SK-N-SH (cell line): ENCODE results near the gene HSPE1. TPM values are rescaled to one million over a fixed set of nuclear protein-coding genes. Genes with fewer than 3 reads are reported as not detected.
"Not testable (repeated sequence)": the region's sequence is repeated elsewhere in the genome, so short reads cannot be mapped to it uniquely, and the experiment has no call there.

Experiments
- CTCF ChIA-PET: fragments of 300-600, 350-600 bp; formaldehyde crosslinking; extraction: SDS; loops from one replicate; lab custom pipeline; 2021; lab: Yijun Ruan, JAX
- POLR2A ChIA-PET: fragments of 350-600 bp; sonication (Branson Sonifier 250); formaldehyde crosslinking; extraction: SDS; loops from one replicate; lab custom pipeline; 2020; ENCODE audit warnings: antibody characterized with exemption, inconsistent platforms; lab: Yijun Ruan, JAX
- DNase-seq: peaks from one replicate; pipeline ENCODE4 v3.0.0; 2012
- H2AFZ ChIP-seq: fragments of 200-600 bp; sonication (generic); 2 replicates; pipeline ENCODE4 v1.8.1; 2016; ENCODE audit warnings: antibody characterized with exemption, mild to moderate bottlenecking, low read depth
- H3F3A ChIP-seq: fragments of 200-600 bp; sonication (generic); replicated peaks from 2 replicates; pipeline ENCODE3; 2016; ENCODE audit warnings: antibody characterized with exemption, mild to moderate bottlenecking; ENCODE audit not compliant: insufficient read depth
- H3K27ac ChIP-seq, 2 experiments: fragments of 200-500 bp in 1 of 2; fragments of 200-600 bp in 1 of 2; sonication (Bioruptor generic) in 1 of 2; sonication (generic), shearing (Covaris generic) in 1 of 2; 2 replicates each; pipeline versions ENCODE4 v1.5.1 to v1.6.1; 2014 to 2016; ENCODE audit warnings: low read depth in 2 of 2, inconsistent platforms in 1 of 2, low read length in 1 of 2, mild to moderate bottlenecking in 1 of 2, mixed read lengths in 1 of 2
- H3K27me3 ChIP-seq: fragments of 200-600 bp; sonication (generic), shearing (Covaris generic); 2 replicates; pipeline ENCODE4 v1.6.1; 2016; ENCODE audit warnings: mixed run types; ENCODE audit not compliant: insufficient read depth
- H3K36me3 ChIP-seq, 2 experiments: fragments of 200-500 bp in 1 of 2; fragments of 200-600 bp in 1 of 2; sonication (Bioruptor generic) in 1 of 2; sonication (generic) in 1 of 2; replicated peaks in 1 of 2; 2 replicates each; pipeline versions ENCODE3 to v1.5.1; 2014 to 2016; ENCODE audit warnings: low read length in 1 of 2, mild to moderate bottlenecking in 1 of 2; ENCODE audit not compliant: insufficient read depth in 2 of 2, control insufficient read depth in 1 of 2
- H3K4me1 ChIP-seq, 2 experiments: fragments of 200-500 bp in 1 of 2; fragments of 200-600 bp in 1 of 2; sonication (Bioruptor generic) in 1 of 2; sonication (generic), shearing (Covaris generic) in 1 of 2; 2 replicates each; pipeline versions ENCODE4 v1.5.1 to v1.6.1; 2014 to 2016; ENCODE audit warnings: low read depth in 1 of 2, low read length in 1 of 2, mixed run types in 1 of 2; ENCODE audit not compliant: insufficient read depth in 2 of 2, control insufficient read depth in 1 of 2
- H3K4me2 ChIP-seq: fragments of 200-600 bp; sonication (generic), shearing (Covaris generic); 2 replicates; pipeline ENCODE4 v1.6.1; 2017; ENCODE audit warnings: mixed run types
- H3K4me3 ChIP-seq, 2 experiments: fragments of 200-500 bp in 1 of 2; fragments of 200-600 bp in 1 of 2; sonication (Bioruptor generic) in 1 of 2; sonication (generic), shearing (Covaris generic) in 1 of 2; 2 replicates each; pipeline versions ENCODE4 v1.5.1 to v1.8.1; 2014 to 2016; ENCODE audit warnings: low read depth in 2 of 2, inconsistent platforms in 1 of 2, low read length in 1 of 2, mild to moderate bottlenecking in 1 of 2, mixed read lengths in 1 of 2, moderate library complexity in 1 of 2
- H3K79me2 ChIP-seq: fragments of 200-600 bp; sonication (generic); 2 replicates; pipeline ENCODE4 v1.8.1; 2017; ENCODE audit warnings: mild to moderate bottlenecking; ENCODE audit not compliant: insufficient read depth
- H3K9ac ChIP-seq: fragments of 200-600 bp; sonication (generic); 2 replicates; pipeline ENCODE4 v1.6.1; 2017; ENCODE audit warnings: mixed run types
- H3K9me2 ChIP-seq: fragments of 200-600 bp; sonication (generic); 2 replicates; pipeline ENCODE4 v1.6.1; 2017; ENCODE audit warnings: mixed run types
- H3K9me3 ChIP-seq: fragments of 200-600 bp; sonication (generic); 2 replicates; pipeline ENCODE4 v1.6.1; 2017; ENCODE audit warnings: mixed run types, mild to moderate bottlenecking, moderate library complexity
- H4K20me1 ChIP-seq: fragments of 200-600 bp; sonication (generic); 2 replicates; pipeline ENCODE4 v1.6.1; 2017; ENCODE audit warnings: mild to moderate bottlenecking, mixed run types; ENCODE audit not compliant: insufficient read depth
- FOXM1 ChIP-seq: IDR thresholded peaks from 2 replicates; pipeline ENCODE4 v1.4.0; 2012; ENCODE audit warnings: low read depth, mild to moderate bottlenecking
- JUND ChIP-seq: IDR thresholded peaks from 2 replicates; pipeline ENCODE4 v1.4.0; 2012
- MXI1 ChIP-seq: IDR thresholded peaks from 2 replicates; pipeline ENCODE4 v1.6.1; 2012; ENCODE audit warnings: mild to moderate bottlenecking, low read depth, low read length, improper control_type of control experiment
- NFIC ChIP-seq: IDR thresholded peaks from 2 replicates; pipeline ENCODE4 v1.4.0; 2012; ENCODE audit warnings: borderline replicate concordance
- NRF1 ChIP-seq: IDR thresholded peaks from 2 replicates; pipeline ENCODE4 v1.6.1; 2012; ENCODE audit warnings: low read depth, mild to moderate bottlenecking, low read length
- RXRA ChIP-seq: IDR thresholded peaks from 2 replicates; pipeline ENCODE4 v1.4.0; 2012; ENCODE audit warnings: low read depth, mild to moderate bottlenecking, borderline replicate concordance
- SMC3 ChIP-seq: IDR thresholded peaks from 2 replicates; pipeline ENCODE4 v1.6.1; 2012; ENCODE audit warnings: low read depth, low read length, improper control_type of control experiment
- TAF1 ChIP-seq: IDR thresholded peaks from 2 replicates; pipeline ENCODE4 v1.6.1; 2012; ENCODE audit warnings: low read depth, mild to moderate bottlenecking, low read length, moderate library complexity, borderline replicate concordance
- TCF12 ChIP-seq: IDR thresholded peaks from 2 replicates; pipeline ENCODE4 v1.4.0; 2012
- USF2 ChIP-seq: fragments of 150-350 bp; IDR thresholded peaks from 2 replicates; pipeline ENCODE4 v1.6.1; 2017; ENCODE audit warnings: antibody characterized with exemption, low read length, low read depth, borderline replicate concordance
- WGBS: methylation state at CpG from one replicate; pipeline ENCODE4 v1.1.6; 2017; ENCODE audit warnings: low lambda C conversion rate; 5-methylcytosine and 5-hydroxymethylcytosine counted together
- polyA plus RNA-seq, 3 experiments: library from polyadenylated mRNA; depleted of rRNA; stranded (reverse); fragments of >200 nt; gene quantifications; 2 replicates each; pipeline ENCODE4 v1.2.3, GENCODE V29; 2012
- TF ChIP-seq, protein P1 (sequence below): IDR thresholded peaks from 2 replicates; pipeline ENCODE4 v1.4.0; 2012; ENCODE audit warnings: low read depth, borderline replicate concordance

Gene HSPE1
- polyA plus RNA-seq, 1 of the 3 experiments (the other 2 are of a cell fraction), result 130 TPM

GRCh38 chr2:197547163-197547900 lies 47.2 kb downstream of the HSPE1 start:
- H3K4me3 ChIP-seq, result no peak overlapping the region
- H3K79me2 ChIP-seq, result peaks cover 56% of the 10 kb centered on the region
- peaks cover 36 to 79% of the 10 kb centered on the region in 2 experiments for H3K36me3 ChIP-seq
- no peaks in the 10 kb centered on the region for H3K4me1 ChIP-seq
- DNase-seq, result no peak
- no peaks in the 10 kb centered on the region for H3K27me3 ChIP-seq
- CTCF ChIA-PET, result no interaction called here
- POLR2A ChIA-PET, result no interaction called here
- no peak overlapping the region for H3K27ac ChIP-seq
- H3F3A ChIP-seq, result peaks cover under 1% of the 10 kb centered on the region
- H3K9ac ChIP-seq, result no peak overlapping the region
- no peak overlapping the region for H2AFZ ChIP-seq
- no peak for TF ChIP-seq NRF1
- TF ChIP-seq USF2, result no peak
- TF ChIP-seq RXRA, result no peak
- H3K4me2 ChIP-seq, result no peak overlapping the region
- H3K9me2 ChIP-seq, result no peaks in the 10 kb centered on the region
- 91% methylated on average over 5 of the region's 5 CpGs for WGBS
- peaks cover 6% of the 10 kb centered on the region; the same call in 1 of the 2 replicates for H4K20me1 ChIP-seq
- no peaks in the 10 kb centered on the region for H3K9me3 ChIP-seq

DNA sequence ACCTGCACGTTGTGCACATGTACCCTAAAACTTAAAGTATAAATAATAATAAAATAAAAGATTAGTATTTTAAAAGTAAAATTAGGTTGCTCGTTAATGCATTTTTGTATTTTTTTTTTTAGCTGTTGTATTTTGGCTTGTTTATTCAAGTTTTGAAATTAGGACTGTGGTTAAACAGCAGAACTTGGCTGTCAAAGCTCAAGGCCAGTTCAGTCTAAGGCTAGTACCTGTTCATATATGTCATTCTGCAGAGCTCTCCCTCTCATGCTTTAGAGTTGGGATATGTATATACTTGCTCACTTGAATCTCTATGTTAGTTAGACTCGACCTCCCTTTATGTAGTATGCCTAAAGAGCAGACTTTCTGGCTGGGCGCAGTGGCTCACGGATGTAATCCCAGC lies 48.4 kb downstream of the HSPE1 start:
- H3K27me3 ChIP-seq, result no peaks in the 10 kb centered on the region
- WGBS, result 93% methylated on average over 5 of the region's 5 CpGs
- no peaks in the 10 kb centered on the region for H3K9me3 ChIP-seq
- ChIA-PET POLR2A (no interaction called here), CTCF (no interaction called here)
- H3K4me3 ChIP-seq, result no peak overlapping the region
- H4K20me1 ChIP-seq, result peaks cover 6% of the 10 kb centered on the region; the same call in 1 of the 2 replicates
- no peak overlapping the region for H3K27ac ChIP-seq
- no peak overlapping the region for H3K9ac ChIP-seq
- H3F3A ChIP-seq, result peaks cover 4% of the 10 kb centered on the region
- H3K36me3 ChIP-seq, result peaks cover 40 to 76% of the 10 kb centered on the region in 2 experiments
- no peak for TF ChIP-seq JUND
- no peak for TF ChIP-seq NFIC
- TF ChIP-seq SMC3, result no peak
- TF ChIP-seq FOXM1, result no peak
- TF ChIP-seq, protein P1, sequence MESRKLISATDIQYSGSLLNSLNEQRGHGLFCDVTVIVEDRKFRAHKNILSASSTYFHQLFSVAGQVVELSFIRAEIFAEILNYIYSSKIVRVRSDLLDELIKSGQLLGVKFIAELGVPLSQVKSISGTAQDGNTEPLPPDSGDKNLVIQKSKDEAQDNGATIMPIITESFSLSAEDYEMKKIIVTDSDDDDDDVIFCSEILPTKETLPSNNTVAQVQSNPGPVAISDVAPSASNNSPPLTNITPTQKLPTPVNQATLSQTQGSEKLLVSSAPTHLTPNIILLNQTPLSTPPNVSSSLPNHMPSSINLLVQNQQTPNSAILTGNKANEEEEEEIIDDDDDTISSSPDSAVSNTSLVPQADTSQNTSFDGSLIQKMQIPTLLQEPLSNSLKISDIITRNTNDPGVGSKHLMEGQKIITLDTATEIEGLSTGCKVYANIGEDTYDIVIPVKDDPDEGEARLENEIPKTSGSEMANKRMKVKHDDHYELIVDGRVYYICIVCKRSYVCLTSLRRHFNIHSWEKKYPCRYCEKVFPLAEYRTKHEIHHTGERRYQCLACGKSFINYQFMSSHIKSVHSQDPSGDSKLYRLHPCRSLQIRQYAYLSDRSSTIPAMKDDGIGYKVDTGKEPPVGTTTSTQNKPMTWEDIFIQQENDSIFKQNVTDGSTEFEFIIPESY, result no peak
- no peak for TF ChIP-seq TCF12
- no peak for TF ChIP-seq TAF1
- TF ChIP-seq MXI1, result no peak
- H3K9me2 ChIP-seq, result no peaks in the 10 kb centered on the region
- no peak overlapping the region for H3K4me2 ChIP-seq
- DNase-seq, result no peak
- H3K4me1 ChIP-seq, result no peaks in the 10 kb centered on the region
- peaks cover 50% of the 10 kb centered on the region for H3K79me2 ChIP-seq
- no peak overlapping the region for H2AFZ ChIP-seq

DNA sequence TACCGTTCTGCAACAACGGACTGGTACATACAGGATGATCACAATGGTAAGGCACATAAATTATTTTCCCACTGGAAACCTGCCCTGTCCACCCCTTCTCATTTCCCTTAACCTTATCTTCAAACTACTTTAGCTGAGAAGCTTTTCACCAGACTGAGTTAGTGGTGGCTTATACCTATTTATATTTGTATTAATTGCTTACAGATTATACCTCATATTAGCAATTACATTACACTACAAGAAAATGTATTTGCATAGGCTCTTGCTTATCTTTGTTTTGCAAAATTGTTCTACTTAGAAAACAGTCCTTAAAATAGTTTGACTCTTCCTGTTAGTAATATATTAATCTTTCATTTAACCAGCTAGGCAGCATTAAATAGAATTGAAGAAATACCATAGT lies 51.1 kb downstream of the HSPE1 start:
- H3K9ac ChIP-seq, CTCF ChIA-PET, H3K27ac ChIP-seq, H3K4me1 ChIP-seq, H3F3A ChIP-seq, POLR2A ChIA-PET, H3K4me2 ChIP-seq, H3K4me3 ChIP-seq, H4K20me1 ChIP-seq, H3K9me2 ChIP-seq, H2AFZ ChIP-seq, DNase-seq, H3K27me3 ChIP-seq, H3K9me3 ChIP-seq: not testable (repeated sequence)
- 99% methylated on average over 2 of the region's 2 CpGs for WGBS
- Histone ChIP-seq H3K36me3 (peaks cover 34 to 75% of the 10 kb centered on the region in 2 experiments), H3K79me2 (peaks cover 29% of the 10 kb centered on the region)
